Endothelial cell of umbilical vein (primary cell): ENCODE data around the gene UBN2. TPM values are rescaled to one million over a fixed set of nuclear protein-coding genes. Genes with fewer than 3 reads are reported as not detected.

Source experiments
- BruUV-seq: library from RNA; stranded (reverse); fragments of 400-500 nt; replicated peaks from 2 replicates; lab custom pipeline; 2021; lab: Mats Ljungman, UMichigan
- CTCF ChIA-PET: fragments of 300-600, 350-600 bp; sonication (Branson Sonifier 250); formaldehyde crosslinking; loops from one replicate; lab custom pipeline; 2021; ENCODE audit warnings: antibody characterized with exemption, inconsistent platforms; lab: Charles Lee
- POLR2A ChIA-PET: fragments of 300-600, 350-600 bp; sonication (Branson Sonifier 250); formaldehyde crosslinking; loops from one replicate; lab custom pipeline; 2021; ENCODE audit warnings: antibody characterized with exemption, inconsistent platforms; lab: Charles Lee
- DNase-seq: peaks from one replicate; pipeline ENCODE4 v3.0.0-alpha.2; 2011; ENCODE audit warnings: low read depth, low spot score
- FAIRE-seq: peaks from 2 replicates; lab custom pipeline; 2011; peaks lifted over from hg19 to GRCh38; lab: Jason Lieb, UNC
- H2AFZ ChIP-seq: 2 replicates; pipeline ENCODE4 v1.6.0; 2012; ENCODE audit warnings: low read depth, low read length, control low read depth, inconsistent platforms
- H3K27ac ChIP-seq: 2 replicates; pipeline ENCODE4 v1.5.1; 2011; ENCODE audit warnings: low read depth, mild to moderate bottlenecking, control low read depth, low read length, moderate library complexity; ENCODE audit not compliant: insufficient read depth
- H3K27me3 ChIP-seq, 2 experiments: 2 replicates each; pipeline versions ENCODE4 v1.6.0 to v1.6.1; 2011; ENCODE audit warnings: low read length in 2 of 2, mixed read lengths in 1 of 2; ENCODE audit not compliant: control insufficient read depth in 2 of 2, insufficient read depth in 2 of 2
- H3K36me3 ChIP-seq, 2 experiments: 2 replicates in 1 of 2; 3 replicates in 1 of 2; pipeline ENCODE4 v1.5.1; 2011; ENCODE audit warnings: low read length in 2 of 2, mild to moderate bottlenecking in 1 of 2, moderate library complexity in 1 of 2; ENCODE audit not compliant: control insufficient read depth in 2 of 2, insufficient read depth in 2 of 2; ENCODE audit errors: extremely low read depth in 1 of 2
- H3K4me1 ChIP-seq: 3 replicates; pipeline ENCODE4 v1.5.1; 2011; ENCODE audit warnings: mild to moderate bottlenecking, low read length; ENCODE audit not compliant: control insufficient read depth, insufficient read depth; ENCODE audit errors: extremely low read depth
- H3K4me2 ChIP-seq: 2 replicates; pipeline ENCODE4 v1.6.1; 2011; ENCODE audit warnings: low read length, control low read depth, mixed read lengths; ENCODE audit not compliant: insufficient read depth
- H3K4me3 ChIP-seq, 3 experiments: fragments of 200-600 bp in 1 of 3; sonication (generic), shearing (Covaris generic) in 1 of 3; replicated peaks in 1 of 3; 2 replicates each; pipeline ENCODE4 v1.5.1; 2011 to 2016; ENCODE audit warnings: control low read depth in 3 of 3, low read length in 3 of 3, mild to moderate bottlenecking in 2 of 3, inconsistent platforms in 1 of 3, low read depth in 1 of 3, moderate library complexity in 1 of 3; ENCODE audit not compliant: insufficient read depth in 1 of 3
- H3K79me2 ChIP-seq: 2 replicates; pipeline ENCODE4 v1.6.0; 2012; ENCODE audit warnings: low read length, inconsistent platforms; ENCODE audit not compliant: control insufficient read depth, insufficient read depth
- H3K9ac ChIP-seq: replicated peaks from 2 replicates; pipeline ENCODE3; 2011; ENCODE audit warnings: low read length, control low read depth; ENCODE audit not compliant: insufficient read depth; ENCODE audit errors: extremely low read depth
- H3K9me1 ChIP-seq: replicated peaks from 3 replicates; pipeline ENCODE4 v1.6.0; 2011; ENCODE audit warnings: mild to moderate bottlenecking, low read length; ENCODE audit not compliant: control insufficient read depth, insufficient read depth; ENCODE audit errors: extremely low read depth
- H3K9me3 ChIP-seq: replicated peaks from 2 replicates; pipeline ENCODE4 v1.5.1; 2012; ENCODE audit warnings: low read length, inconsistent platforms; ENCODE audit not compliant: control insufficient read depth, insufficient read depth
- H4K20me1 ChIP-seq: replicated peaks from 2 replicates; pipeline ENCODE3; 2011; ENCODE audit warnings: mild to moderate bottlenecking, low read length; ENCODE audit not compliant: control insufficient read depth, insufficient read depth; ENCODE audit errors: extremely low read depth
- EZH2 ChIP-seq: IDR thresholded peaks from 2 replicates; pipeline ENCODE4 v1.6.1; 2012; ENCODE audit warnings: borderline replicate concordance, low read depth, mild to moderate bottlenecking, moderate library complexity, low read length, inconsistent platforms; ENCODE audit not compliant: severe bottlenecking
- FOS ChIP-seq: IDR thresholded peaks from 2 replicates; pipeline ENCODE4 v1.6.1; 2011; ENCODE audit warnings: mild to moderate bottlenecking, low read length, moderate library complexity, borderline replicate concordance; ENCODE audit not compliant: insufficient read depth
- GATA2 ChIP-seq: IDR thresholded peaks from 2 replicates; pipeline ENCODE4 v1.7.0; 2011; ENCODE audit warnings: low read depth, mild to moderate bottlenecking, moderate library complexity, mixed read lengths, low read length; ENCODE audit not compliant: insufficient read length, insufficient read depth
- JUN ChIP-seq: IDR thresholded peaks from 2 replicates; pipeline ENCODE4 v1.6.1; 2011; ENCODE audit warnings: borderline replicate concordance, low read depth; ENCODE audit not compliant: insufficient read length, insufficient read depth
- MYC ChIP-seq: IDR thresholded peaks from one replicate; pipeline ENCODE4 v1.6.1; 2011; ENCODE audit warnings: mild to moderate bottlenecking, low read depth, low read length
- POLR2A ChIP-seq: IDR thresholded peaks from 2 replicates; pipeline ENCODE4 v1.6.1; 2012; ENCODE audit warnings: low read depth, mild to moderate bottlenecking, control low read depth, low read length
- dilution Hi-C: fragments of 300-500 bp; cut with MboI; formaldehyde crosslinking; loops from one replicate; pipeline ENCODE4 v1.15.0; 2019; ENCODE audit warnings: low sequenced_read_pairs; ENCODE audit not compliant: extremely low pct_ligation_motif_present
- intact Hi-C: fragments of 100-400 bp; cut with micrococcal nuclease; formaldehyde crosslinking; loops from one replicate; pipeline ENCODE4 v1.10.0; 2022
- polyA plus RNA-seq, 4 experiments: library from polyadenylated mRNA; depleted of rRNA in 3 of 4; stranded (reverse) in 3 of 4; unstranded in 1 of 4; fragments of >200 nt; gene quantifications; 2 replicates each; pipeline versions ENCODE4 v1.2.1 to v1.2.3, GENCODE V29; 2011 to 2012; ENCODE audit warnings: missing spikeins in 1 of 4
- total RNA-seq: library from RNA; stranded (reverse); gene quantifications from 2 replicates; pipeline ENCODE4 v1.2.3, GENCODE V29; 2021
- TF ChIP-seq, protein P1 (sequence below), 2 donors: IDR thresholded peaks; 1 replicate in 1 of 2; 2 replicates in 1 of 2; pipeline ENCODE4 v1.5.1; 2011; ENCODE audit warnings: low read length in 2 of 2, mild to moderate bottlenecking in 2 of 2, moderate library complexity in 2 of 2, control low read depth in 1 of 2, inconsistent platforms in 1 of 2, low read depth in 1 of 2; ENCODE audit not compliant: insufficient read depth in 1 of 2; ENCODE audit errors: extremely low read depth in 1 of 2
- TF ChIP-seq, protein P2 (sequence below): IDR thresholded peaks from 2 replicates; pipeline ENCODE4 v1.6.1; 2011; ENCODE audit not compliant: insufficient read depth, insufficient read length

UBN2 gene
- total and polyA plus RNA-seq, 2 donors (not counting 3 experiments of a cell fraction or from before 2014, with no cell fraction given), result 2.2 to 14.2 TPM

DNA sequence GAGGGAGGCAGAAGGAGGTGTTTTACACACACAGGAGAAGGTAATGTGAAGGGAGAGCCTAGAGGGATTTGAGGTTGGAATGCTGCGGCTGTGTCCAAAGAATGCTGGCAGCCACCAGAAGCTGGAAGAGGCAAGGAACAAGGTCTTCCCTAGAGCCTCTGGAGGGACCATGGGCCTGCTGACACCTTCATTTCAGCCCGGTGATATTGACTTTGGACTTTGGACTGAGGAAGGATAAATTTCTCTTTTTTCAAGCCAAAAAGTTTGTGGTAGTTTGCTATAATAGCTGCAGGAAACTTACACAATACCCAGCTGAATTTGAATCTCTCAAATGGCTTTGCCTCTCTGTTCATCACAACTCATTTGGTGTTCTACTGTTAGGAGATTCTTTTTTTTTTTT is 34.6 kb downstream of the UBN2 start:
- Histone ChIP-seq H2AFZ (no peak overlapping the region), H3K4me1 (no peaks in the 10 kb centered on the region), H3K36me3 (peaks cover 2 to 3% of the 10 kb centered on the region in 2 experiments), H3K9me3 (no peaks in the 10 kb centered on the region), H3K9ac (no peak overlapping the region), H3K4me2 (no peak overlapping the region), H3K79me2 (no peaks in the 10 kb centered on the region), H3K4me3 (no peak overlapping the region), H4K20me1 (no peaks in the 10 kb centered on the region), H3K27me3 (no peaks in the 10 kb centered on the region), H3K9me1 (no peaks in the 10 kb centered on the region), H3K27ac (no peak overlapping the region)
- DNase-seq, result no peak
- intact Hi-C loops (no loop called here), dilution Hi-C loops (no loop called here)
- CTCF ChIA-PET, result interaction anchor here (0.5 kb wide), 1 partner anchor 161 kb away, joined by 3 read pairs; no protein-coding TSS in a partner anchor
- no peak for FAIRE-seq
- BruUV-seq, result no TSS peak
- POLR2A ChIA-PET, result no interaction called here
- no peak for TF ChIP-seq EZH2
- no peak for TF ChIP-seq FOS
- no peak for TF ChIP-seq POLR2A
- TF ChIP-seq JUN, result no peak
- no peak for TF ChIP-seq GATA2
- TF ChIP-seq, protein P1, sequence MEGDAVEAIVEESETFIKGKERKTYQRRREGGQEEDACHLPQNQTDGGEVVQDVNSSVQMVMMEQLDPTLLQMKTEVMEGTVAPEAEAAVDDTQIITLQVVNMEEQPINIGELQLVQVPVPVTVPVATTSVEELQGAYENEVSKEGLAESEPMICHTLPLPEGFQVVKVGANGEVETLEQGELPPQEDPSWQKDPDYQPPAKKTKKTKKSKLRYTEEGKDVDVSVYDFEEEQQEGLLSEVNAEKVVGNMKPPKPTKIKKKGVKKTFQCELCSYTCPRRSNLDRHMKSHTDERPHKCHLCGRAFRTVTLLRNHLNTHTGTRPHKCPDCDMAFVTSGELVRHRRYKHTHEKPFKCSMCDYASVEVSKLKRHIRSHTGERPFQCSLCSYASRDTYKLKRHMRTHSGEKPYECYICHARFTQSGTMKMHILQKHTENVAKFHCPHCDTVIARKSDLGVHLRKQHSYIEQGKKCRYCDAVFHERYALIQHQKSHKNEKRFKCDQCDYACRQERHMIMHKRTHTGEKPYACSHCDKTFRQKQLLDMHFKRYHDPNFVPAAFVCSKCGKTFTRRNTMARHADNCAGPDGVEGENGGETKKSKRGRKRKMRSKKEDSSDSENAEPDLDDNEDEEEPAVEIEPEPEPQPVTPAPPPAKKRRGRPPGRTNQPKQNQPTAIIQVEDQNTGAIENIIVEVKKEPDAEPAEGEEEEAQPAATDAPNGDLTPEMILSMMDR (IDR thresholded peaks at IDR 0.05; ENCODE audit: extremely low read depth in 1 of 2, insufficient read depth in 1 of 2, low read depth in 1 of 2, low read length in 2 of 2), result no peak
- no peak for TF ChIP-seq MYC
- TF ChIP-seq, protein P2, sequence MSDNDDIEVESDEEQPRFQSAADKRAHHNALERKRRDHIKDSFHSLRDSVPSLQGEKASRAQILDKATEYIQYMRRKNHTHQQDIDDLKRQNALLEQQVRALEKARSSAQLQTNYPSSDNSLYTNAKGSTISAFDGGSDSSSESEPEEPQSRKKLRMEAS, result no peak
